HG03280 (cell line): ENCODE results near the gene VASP.

ENCODE experiments used
- ATAC-seq: cut with Tn5 transposase; IDR thresholded peaks from one replicate; pipeline ENCODE4 v1.9.1; 2021; ENCODE audit warnings: mild to moderate bottlenecking, moderate library complexity; ENCODE audit not compliant: unreplicated experiment

The VASP gene

GRCh38 chr19:45473682-45474605, 33.3 kb upstream of the VASP start:
- ATAC-seq, result no peak

DNA sequence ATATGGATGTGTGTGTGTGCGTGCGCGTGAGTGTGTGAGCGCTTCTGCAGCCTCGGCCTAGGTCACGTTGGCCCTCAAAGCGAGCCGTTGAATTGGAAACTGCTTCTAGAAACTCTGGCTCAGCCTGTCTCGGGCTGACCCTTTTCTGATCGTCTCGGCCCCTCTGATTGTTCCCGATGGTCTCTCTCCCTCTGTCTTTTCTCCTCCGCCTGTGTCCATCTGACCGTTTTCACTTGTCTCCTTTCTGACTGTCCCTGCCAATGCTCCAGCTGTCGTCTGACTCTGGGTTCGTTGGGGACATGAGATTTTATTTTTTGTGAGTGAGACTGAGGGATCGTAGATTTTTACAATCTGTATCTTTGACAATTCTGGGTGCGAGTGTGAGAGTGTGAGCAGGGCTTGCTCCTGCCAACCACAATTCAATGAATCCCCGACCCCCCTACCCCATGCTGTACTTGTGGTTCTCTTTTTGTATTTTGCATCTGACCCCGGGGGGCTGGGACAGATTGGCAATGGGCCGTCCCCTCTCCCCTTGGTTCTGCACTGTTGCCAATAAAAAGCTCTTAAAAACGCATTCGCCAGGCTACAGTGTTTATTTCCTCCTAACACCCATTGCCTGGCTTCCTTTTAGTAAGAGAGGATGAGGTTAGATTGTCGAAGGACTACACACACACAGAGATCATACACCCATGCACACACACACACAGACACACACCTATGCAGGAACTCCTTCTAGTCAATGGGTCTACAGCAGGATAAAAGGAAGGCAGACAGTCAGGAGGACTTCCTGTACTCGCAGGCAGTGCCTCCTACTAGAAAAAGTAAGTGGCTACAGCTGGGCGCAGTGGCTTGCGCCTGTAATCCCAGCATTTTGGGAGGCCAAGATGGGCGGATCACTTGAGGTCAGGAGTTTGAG, 32.4 kb upstream of the VASP start:
- ATAC-seq, result no peak

DNA sequence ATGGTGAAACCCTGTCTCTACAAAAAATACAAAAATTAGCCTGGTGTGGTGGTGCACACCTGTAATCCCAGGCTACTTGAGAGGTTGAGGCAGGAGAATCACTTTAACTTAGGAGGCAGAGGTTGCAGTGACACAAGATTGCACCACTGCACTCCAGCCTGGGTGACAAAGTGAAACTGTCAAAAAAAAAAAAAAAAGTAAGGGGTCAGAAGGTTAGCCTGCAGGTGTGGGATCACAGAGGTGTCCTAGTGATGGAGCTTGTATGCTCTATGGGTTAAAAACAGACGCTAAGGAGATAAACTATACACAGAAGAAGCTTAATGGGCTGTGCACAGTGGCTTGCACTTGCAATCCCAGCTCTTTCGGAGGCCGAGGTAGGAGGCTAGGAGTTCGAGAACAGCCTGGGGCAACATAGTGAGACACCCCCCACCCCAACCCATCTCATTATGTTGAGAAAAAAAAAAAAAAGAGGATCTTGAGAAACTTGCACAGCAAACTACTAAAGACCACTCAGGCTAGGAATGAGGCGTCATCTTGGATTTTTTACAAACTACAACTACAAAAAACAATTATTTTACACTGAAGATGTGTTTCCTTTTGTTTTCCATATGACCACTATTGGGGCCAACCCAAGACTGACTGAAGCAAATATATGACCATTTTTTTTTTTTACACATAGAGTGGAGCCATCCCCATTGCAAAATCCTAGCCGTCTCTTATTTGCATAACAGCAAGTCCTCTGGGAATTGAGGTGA, 31.6 kb upstream of the VASP start:
- ATAC-seq, result no peak

GRCh38 chr19:45476304-45476703, 31.0 kb upstream of the VASP start:
- ATAC-seq, result no peak

DNA sequence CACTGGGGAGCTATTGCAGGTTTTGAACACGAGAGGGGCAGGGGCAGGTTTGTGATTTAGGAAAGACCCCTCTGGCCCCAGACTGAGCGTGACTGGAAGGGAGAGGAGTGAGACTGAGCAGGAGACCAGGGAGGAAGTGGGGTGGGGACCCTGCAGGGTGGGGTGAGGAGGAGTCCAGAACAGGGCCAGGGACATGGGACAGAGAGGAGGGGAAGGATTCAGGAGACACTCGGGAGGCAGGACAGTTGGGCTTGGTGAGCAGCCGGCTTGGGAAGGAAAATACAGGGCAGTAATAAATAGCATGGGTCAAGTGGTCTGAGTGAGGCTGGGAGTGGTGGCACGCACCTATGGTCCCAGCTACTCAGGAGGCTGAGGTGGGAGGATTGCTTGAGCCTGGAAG, 30.1 kb upstream of the VASP start:
- ATAC-seq, result no peak

DNA sequence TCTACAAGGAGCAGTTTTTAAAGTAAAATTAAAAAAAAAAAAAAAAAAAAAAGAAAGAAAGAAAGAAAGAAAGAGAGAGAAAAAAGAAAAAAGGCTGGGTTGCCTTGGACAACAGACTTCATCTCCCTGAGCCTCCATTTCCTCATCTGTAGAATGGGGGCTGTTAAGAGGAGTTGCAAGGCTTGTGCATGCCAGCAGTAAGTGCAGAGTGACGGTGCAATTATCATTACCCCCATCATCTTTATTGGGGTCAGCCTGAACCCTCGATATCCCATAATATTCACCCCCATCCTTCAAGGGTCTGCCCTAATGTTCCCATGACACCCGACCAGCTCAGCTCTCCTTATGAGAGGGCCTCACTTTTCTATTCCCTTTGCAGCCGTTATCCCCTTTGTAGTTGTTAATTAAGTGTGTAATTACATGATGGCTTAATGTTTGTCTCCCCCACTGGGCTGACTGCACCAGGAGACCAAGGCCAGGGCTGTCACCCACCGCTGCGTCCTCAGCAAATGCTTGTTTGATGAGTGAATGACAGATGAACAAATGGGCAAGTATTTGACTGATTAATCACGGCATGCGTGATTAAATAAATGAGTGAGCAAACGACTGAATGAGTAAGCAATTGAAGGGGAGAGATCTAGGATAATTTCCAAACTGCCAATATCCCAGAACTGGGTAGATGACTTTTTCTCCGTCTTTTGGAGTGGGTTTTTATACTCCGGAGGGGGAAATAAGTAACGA, 29.4 kb upstream of the VASP start:
- ATAC-seq, result no peak

DNA sequence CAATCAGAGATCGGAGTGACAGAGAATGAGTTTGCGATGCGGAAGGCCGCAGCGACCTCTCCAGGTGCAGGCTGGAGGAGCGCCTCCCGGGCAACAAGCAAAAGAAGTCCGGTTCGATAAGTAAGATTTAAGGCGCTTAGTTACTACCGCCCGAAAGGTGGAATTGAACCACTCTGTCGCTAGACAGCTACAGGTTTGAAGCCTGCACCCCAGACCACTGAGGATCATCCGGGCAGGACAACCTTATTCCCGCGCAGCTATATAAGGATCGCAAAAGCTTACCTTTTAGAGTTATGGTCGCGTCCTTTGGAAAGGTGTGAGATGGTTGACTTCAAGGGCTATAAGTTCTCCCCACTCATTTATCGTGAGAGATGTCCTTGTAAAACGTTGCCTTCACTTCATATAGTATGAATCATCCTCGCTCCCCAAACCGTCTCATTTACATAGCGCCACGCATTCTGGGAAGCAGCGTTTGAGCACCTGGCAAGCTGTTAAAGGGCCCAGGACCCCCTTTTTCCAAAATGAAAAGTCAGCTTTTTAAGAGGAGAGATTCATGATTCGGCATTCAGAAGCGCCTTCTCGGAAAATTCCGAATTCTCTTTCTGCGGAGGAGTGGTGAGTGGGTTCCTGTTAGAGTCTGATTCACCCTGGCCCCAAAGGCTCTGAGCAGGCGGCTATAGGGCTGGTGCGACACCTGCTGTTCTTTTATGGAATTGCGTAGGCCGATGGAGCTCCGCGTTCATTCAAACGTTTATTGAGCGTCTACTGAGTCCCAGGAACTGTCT, 28.6 kb upstream of the VASP start:
- peak; percentile 60 for ATAC-seq

- ATAC-seq, result no peak
Observed at GRCh38 chr19:45483033-45483432, 24.2 kb upstream of the VASP start.

GRCh38 chr19:45484273-45484945, 22.9 kb upstream of the VASP start:
- ATAC-seq, result no peak

GRCh38 chr19:45485305-45486077, 21.8 kb upstream of the VASP start:
- ATAC-seq, result peak; percentile 86

DNA sequence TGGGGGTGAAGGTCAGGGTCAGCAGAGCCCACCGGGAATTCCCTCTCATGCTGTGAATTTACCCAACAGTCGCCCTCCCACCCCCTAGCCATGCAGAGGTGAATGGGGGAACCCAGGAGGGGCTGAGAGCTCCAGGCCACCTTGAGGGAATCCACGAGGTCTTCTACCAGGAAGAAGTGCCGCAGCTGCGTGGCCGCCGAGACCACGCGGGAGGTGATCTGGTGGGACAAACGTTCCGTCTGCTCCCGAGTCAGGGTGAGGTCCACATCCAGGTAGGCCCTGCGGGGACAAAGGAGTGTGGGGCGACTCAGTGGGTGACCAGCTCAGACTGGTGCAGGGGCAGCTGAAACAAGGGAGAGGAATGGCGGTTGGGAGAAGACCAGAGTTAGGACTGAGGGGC, 18.6 kb upstream of the VASP start:
- ATAC-seq, result no peak

DNA sequence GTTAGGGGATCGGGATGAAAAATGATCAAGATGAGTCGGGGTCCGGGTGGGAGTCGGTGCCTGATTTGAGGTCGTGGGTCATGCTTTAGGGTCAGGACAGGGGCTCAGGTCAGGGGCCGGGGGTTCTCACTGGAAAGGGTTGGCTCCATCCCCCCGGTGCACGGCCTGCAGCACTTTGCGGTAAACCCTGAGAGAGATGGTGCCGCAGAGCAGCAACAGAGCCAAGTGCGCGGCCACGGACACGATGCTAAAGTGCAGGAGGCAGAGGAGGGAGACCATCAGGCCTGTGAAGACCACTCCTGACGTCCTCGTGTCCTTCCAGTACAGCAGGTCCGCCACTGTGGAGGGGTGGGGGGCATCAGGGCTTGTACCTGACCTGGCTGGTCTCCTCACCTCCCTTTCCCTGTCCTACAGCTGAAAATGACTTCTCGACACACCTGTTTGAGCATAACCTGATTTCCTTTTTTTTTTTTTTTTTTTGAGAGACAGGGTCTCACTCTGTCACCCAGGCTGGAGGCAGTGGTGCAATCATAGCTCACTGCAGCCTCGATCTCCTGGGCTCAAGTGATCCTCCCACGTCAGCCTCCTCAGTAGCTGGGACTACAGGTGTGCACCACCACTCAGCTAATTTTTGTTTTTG, 17.9 kb upstream of the VASP start:
- ATAC-seq, result no peak

DNA sequence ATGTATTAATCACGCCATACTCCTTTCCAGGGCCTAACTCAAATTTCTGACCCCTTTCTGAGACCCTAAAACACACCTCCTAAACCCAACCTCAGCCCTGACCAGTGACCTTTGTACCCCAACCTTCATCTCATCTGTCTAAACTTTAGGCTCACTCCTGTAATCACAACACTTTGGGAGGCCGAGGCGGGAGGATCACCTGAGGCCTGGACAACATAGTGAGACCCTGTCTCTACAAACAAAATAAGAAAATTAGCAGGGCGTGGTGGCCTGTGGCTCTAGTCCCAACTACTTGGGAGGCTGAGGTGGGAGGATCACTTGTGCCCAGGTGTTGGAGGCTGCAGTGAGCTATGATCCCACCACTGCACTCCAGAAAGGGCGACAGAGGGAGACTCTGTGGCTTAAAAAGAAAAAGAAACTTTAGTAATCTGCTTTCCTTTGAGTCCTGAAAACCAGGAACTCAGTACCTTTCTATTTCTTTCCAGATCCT, 15.1 kb upstream of the VASP start:
- ATAC-seq, result no peak

DNA sequence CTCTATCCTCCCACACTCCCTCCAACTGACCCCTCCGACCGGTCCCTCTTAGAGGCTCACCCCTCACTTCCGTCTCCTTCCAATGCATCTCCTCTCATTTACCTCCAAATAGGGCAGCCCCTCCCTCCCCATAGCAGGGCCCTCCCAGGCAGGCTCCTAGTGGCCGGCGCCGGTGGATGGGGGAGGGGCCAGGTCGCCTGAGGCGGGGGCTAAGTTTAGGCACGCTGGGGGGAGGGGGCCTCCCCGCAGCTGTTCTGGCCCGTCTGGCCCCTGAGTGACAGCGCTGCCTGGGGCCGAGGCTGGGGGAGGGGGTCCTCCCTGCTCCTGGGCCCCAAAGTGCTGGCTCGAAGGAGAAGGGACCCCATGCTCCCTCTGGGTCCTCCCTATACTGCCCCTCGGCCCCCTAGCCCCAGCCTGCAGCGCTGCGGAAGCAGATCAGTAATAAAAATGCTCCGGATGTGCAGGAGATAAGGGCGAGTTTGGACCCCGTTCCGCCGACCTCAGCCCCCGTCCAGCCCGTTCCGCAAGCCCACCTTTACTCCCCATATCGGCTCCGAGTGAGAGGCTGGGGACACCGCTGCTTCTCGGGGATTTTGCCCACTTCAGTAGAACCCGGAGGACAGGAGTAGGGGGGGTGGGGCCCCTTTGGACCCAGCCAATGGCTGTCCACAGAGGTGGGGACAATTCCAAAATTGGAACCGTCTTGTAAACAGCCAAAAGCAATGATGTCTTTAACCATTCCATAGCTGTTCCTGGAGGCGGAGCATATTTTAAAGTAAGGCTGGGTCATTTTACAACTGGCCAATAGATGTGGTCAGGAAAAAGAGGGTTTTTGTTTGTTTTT, 14.4 kb upstream of the VASP start:
- ATAC-seq, result no peak

DNA sequence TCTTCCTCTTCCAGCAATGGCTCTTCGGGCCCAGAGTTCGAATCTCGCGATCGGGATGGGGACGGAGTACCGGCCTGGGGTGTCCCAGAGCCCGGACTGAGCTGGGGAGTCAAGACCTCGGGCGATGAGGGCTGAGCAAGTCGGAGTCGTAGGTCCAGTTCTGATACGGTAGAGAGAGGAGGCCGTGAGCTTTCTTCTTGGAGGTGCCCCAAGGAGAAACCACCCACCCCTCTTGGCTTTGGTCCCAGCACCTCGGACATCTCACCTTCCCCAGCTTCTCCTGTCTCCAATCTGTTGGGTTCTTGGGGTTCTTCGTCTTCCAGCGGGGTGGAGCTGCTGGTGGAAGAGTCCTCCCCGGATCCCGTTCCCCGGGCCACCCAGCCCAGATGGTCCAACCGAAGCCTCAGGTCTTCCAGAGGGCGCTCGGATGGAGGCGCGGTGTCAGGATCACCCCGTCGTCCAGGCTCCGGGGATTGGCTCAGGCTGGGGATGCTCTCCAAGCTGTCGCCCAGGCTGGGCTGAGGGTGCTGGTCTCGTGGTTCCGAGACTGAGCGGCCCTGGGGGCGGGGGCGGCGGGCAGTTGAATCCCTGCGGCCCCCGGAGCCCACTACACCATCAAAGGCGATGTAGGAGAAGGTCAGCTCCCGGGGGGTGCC, 12.9 kb upstream of the VASP start:
- ATAC-seq, result no peak

GRCh38 chr19:45495178-45495577, 12.1 kb upstream of the VASP start:
- no peak for ATAC-seq
